NCI-H187 treated with DMSO at 0.1 percent for 48 hours (cell line): Measurements from ENCODE around the gene LHFPL6.

Experiments
- DNase-seq: peaks from one replicate; lab custom pipeline; 2025; lab: John Stamatoyannopoulos, UW

LHFPL6 gene

GRCh38 chr13:39411511-39411910, 191.5 kb downstream of the LHFPL6 start:
- DNase-seq = no peak

DNA sequence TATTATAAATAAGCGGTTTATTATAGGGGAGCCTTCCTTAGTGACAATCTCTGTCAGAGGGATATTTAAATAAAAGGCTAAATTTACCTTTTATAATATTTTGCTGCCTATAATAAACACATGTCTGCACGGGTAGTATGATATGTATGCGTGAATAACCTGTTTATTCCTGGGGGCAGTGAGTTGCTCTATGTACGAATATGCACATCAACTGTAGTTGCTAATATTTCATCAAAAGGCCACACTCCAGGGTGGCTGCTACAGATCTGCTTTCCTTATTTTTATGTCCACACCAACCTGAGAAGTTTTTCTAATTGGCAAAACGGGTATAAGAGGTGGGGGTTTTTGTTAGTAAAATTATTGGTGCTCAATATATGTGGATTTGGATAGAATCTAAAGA, 192.0 kb downstream of the LHFPL6 start:
- DNase-seq = no peak

GRCh38 chr13:39410096-39410901, 192.7 kb downstream of the LHFPL6 start:
- DNase-seq = no peak

- no peak for DNase-seq
These were observed 194.5 kb downstream of the LHFPL6 start for GRCh38 chr13:39408512-39408911.

DNA sequence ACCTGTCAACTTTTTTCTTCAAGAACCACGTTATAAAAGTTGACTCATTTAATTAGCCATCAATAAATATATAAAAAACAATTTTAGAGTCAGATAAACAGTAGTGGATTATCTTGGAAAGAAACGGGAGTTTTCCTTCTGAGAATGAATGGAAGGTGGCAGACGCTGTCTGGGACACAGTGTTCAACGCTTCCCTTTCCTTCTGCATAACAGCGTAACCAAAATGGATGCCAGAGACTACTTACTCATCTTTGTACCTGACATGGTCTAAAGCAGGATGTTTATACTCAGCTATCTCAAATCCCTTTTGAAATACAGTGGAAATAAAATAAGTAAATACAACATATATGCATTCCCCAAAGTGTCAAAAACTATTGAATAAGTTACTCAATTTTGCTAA, 195.2 kb downstream of the LHFPL6 start:
- no peak for DNase-seq

- DNase-seq = no peak
These were observed 195.9 kb downstream of the LHFPL6 start for GRCh38 chr13:39407138-39407537.

DNA sequence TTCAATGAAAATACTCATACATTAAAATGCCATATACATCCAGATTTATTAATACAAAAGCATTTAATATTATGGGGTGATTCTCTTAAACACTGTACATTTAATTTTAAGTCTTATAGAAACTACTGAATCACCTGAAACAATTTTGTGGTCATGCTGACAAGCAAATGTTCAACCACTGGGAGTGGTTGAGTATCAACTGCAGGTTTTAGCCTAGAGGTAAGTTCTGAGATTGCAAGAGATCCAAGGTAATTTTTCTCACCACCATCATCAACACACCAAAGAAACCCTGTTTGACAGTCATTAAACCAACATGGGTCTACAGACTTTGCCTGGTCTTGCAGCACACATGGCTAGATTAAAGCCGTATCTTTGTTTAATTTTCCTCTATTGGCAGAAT, 196.3 kb downstream of the LHFPL6 start:
- no peak for DNase-seq

- no peak for DNase-seq
These were observed 197.3 kb downstream of the LHFPL6 start for GRCh38 chr13:39405596-39406205.

GRCh38 chr13:39405107-39405506, 197.9 kb downstream of the LHFPL6 start:
- DNase-seq = no peak

- no peak for DNase-seq
These were observed 199.9 kb downstream of the LHFPL6 start for GRCh38 chr13:39403106-39403505.

- no peak for DNase-seq
These were observed 200.6 kb downstream of the LHFPL6 start for GRCh38 chr13:39402221-39402970.

DNA sequence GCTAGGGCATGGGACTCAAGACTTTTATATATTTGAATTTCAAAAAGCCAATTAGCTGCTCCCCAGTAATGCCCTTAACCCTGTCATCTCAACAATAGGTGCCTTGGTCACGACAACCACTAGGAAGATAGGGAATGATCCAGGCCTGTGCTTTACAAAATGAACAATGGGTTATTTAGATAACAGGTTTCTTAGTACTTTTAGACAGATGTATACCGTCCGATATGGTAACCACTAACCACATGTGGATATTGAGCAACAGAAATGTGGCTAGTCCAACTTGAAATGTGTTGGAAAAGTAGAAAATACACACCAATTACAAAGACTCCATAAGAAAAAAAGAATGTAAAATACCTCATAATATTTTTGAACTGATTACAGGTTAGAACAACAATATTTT, 201.2 kb downstream of the LHFPL6 start:
- no peak for DNase-seq

- no peak for DNase-seq
These were observed 201.8 kb downstream of the LHFPL6 start for GRCh38 chr13:39401046-39401705.

DNA sequence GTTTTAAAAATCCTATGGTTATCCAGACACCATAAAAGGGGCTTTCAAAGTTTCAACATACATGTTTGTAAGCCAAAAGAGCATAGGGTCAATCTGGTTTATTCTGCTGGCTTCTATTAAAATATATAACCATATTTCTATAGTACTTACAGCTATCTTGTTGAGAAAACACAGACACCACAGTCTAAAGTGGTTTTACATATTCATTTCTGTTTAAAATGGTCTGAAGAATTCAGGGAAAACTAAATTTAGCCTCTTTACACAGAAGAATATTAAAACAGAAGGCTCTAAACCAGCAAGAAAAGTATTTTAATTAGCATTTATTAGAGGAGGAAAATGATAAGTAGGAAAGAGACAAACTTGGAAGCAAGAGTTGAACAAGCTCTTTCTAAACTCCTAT, 203.9 kb downstream of the LHFPL6 start:
- no peak for DNase-seq

DNA sequence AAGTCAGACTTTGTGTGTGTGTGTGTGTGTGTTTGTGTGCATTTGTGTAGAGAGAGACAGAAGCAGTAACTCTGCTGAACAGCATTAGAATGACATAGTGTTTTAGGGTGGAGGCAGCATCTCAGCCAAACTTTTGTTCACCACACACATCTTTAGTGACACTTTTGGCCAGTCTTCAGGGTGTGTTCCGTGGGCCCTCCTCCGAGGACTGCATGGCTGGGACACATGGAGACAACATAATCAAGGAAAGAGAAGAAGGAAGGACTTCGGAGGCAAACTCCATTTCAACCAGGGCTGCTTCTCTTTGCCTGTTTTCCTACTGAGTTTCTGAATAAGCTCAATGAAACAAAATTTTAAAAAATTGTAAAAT, 205.1 kb downstream of the LHFPL6 start:
- DNase-seq = no peak

- DNase-seq = no peak
These were observed 205.6 kb downstream of the LHFPL6 start for GRCh38 chr13:39397226-39397895.

DNA sequence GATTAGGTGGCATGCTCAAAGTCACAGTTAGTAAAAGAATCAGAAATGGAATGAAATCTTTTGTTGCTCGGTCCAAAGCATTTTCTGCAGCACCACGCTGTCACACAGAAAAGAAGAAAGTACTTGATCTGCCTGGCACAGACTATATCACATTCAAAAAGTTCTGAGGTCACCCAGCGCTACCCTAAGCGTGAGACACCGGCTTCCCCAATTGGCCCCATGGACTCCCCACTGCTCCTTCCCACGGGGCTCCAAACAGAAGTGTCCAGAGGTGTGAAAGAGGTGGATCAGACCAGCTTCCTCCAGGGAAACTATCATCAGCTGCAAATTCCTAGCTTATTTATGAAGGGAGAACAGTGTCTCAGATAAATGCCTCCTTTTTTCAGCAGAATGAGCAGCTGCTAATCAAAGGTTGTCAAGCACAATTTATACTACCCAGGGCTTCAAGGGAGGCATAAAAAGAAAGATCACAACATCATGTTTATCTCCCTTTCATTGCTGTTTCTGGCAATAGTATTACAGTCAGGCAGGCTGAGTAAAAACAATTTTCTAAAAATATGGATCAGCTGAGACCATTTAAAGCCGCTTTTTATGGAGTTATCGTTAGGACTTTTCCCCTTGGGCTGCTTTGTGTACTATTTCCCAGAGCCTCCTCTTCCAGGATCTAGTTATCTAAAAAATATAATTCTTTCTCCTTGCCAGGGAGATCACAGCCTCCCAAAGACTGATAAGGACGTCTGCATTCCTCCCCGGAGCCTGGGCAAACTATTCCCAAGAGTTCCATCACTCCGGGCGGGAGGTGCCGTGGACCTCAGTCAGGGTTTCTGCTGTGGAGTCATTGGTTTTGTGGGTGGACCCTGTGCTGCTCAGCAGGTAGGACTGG, 208.0 kb downstream of the LHFPL6 start:
- no peak for DNase-seq

GRCh38 chr13:39391761-39392160, 211.2 kb downstream of the LHFPL6 start:
- no peak for DNase-seq

- DNase-seq = no peak
These were observed 214.0 kb downstream of the LHFPL6 start for GRCh38 chr13:39389013-39389412.

DNA sequence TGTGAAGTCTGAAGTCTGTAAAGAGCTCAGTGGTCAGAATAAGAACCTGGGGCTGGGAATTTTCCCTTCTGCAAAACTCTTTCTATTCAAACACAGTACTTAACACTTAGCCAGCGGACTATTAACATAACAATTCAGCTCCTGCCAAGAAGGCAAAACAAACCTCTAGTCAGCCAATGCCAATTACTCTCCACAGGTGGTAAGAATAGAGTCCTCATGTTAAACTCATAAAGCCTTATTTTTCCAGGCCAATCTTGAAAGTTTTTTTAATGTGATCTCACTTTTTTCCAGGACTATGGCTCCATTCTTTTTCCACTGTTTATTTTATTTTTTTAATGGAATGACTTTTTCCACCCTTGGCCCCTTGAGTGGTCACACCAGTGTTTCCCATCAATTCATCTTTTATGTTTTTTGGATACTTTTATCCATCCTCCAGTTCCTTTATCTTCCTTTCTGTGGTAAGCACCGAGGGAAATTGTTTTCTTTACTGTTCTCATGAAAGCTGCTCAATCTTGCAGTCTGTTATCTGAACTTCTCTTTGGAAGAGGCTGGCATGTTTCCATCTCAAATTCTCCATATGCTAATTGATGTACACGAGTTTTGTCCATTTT, 217.3 kb downstream of the LHFPL6 start:
- no peak for DNase-seq

DNA sequence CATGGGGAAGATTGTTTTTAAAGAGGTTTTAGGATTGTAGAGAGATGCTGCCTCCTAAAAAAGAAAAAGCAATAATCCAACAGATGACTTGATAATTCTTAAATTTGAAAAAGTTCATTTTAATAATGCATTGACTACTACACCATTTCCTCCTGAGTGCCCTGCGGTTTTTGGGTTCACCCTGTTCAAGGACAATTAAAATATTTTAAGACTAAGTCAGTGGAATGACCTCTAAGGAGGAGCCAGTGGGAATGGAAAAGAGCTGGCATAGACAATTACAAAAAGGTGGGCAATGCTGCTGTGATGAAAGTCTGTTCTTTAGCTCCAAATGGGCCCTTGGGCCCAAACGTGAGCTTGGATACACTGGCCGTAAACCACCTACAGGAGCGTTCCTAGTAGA, 217.8 kb downstream of the LHFPL6 start:
- DNase-seq = no peak
